CD4-positive, alpha-beta T cell (primary cell): Measurements from ENCODE around the gene ZNF79. TPM values are rescaled to one million over a fixed set of nuclear protein-coding genes. Genes with fewer than 3 reads are reported as not detected.

Experiments
- ATAC-seq: fragments of 200-7000 bp; cut with Tn5 transposase; one replicate; pipeline ENCODE4 v1.10.0; 2022; ENCODE audit warnings: mild to moderate bottlenecking; ENCODE audit not compliant: poor library complexity
- CTCF ChIA-PET: fragments of 350-600 bp; sonication (Branson Sonifier 250); formaldehyde crosslinking; loops from one replicate; lab custom pipeline; 2021; ENCODE audit warnings: antibody characterized with exemption, inconsistent platforms; lab: Charles Lee
- POLR2A ChIA-PET: fragments of 350-600 bp; sonication (Branson Sonifier 250); formaldehyde crosslinking; loops from one replicate; lab custom pipeline; 2021; ENCODE audit warnings: antibody characterized with exemption, inconsistent platforms; lab: Charles Lee
- DNase-seq, 14 experiments: peaks; one replicate each; pipeline ENCODE4 v3.0.0-alpha.2; 2013 to 2020; ENCODE audit warnings: mixed read lengths in 2 of 14
- H3K27ac ChIP-seq, 2 donors: one replicate each; pipeline versions ENCODE4 v1.5.1 to v1.7.0; 2013; ENCODE audit warnings: low read length in 2 of 2, low read depth in 1 of 2, mild to moderate bottlenecking in 1 of 2
- H3K27me3 ChIP-seq, 2 experiments: 1 replicate in 1 of 2; 2 replicates in 1 of 2; pipeline versions ENCODE4 v1.6.1 to v1.7.0; 2013; ENCODE audit warnings: low read length in 2 of 2, control low read depth in 1 of 2, mild to moderate bottlenecking in 1 of 2, moderate library complexity in 1 of 2; ENCODE audit not compliant: insufficient read depth in 2 of 2, control insufficient read depth in 1 of 2
- H3K36me3 ChIP-seq: one replicate; pipeline ENCODE4 v1.6.1; 2013; ENCODE audit warnings: low read length, control low read depth; ENCODE audit not compliant: insufficient read depth
- H3K4me1 ChIP-seq: one replicate; pipeline ENCODE4 v1.6.1; 2013; ENCODE audit warnings: low read length, control low read depth; ENCODE audit not compliant: insufficient read depth
- H3K4me3 ChIP-seq: one replicate; pipeline ENCODE4 v1.5.1; 2013; ENCODE audit warnings: mild to moderate bottlenecking, low read length, moderate library complexity
- H3K9me3 ChIP-seq, 2 experiments: 1 replicate in 1 of 2; 2 replicates in 1 of 2; pipeline versions ENCODE4 v1.6.1 to v1.7.0; 2013; ENCODE audit warnings: low read length in 2 of 2, mild to moderate bottlenecking in 2 of 2, control low read depth in 1 of 2, moderate library complexity in 1 of 2; ENCODE audit not compliant: control insufficient read depth in 1 of 2, insufficient read depth in 1 of 2
- H3K27ac Mint-ChIP-seq: one replicate; pipeline ENCODE4 v1.8.0; 2020; ENCODE audit warnings: mixed read lengths
- H3K27me3 Mint-ChIP-seq: one replicate; pipeline ENCODE4 v1.8.0; 2021; ENCODE audit warnings: mixed read lengths
- H3K36me3 Mint-ChIP-seq: one replicate; pipeline ENCODE4 v1.8.0; 2021; ENCODE audit warnings: low read depth, mixed read lengths
- H3K4me1 Mint-ChIP-seq: one replicate; pipeline ENCODE4 v1.8.0; 2021; ENCODE audit warnings: low read depth, mixed read lengths
- H3K4me3 Mint-ChIP-seq: one replicate; pipeline ENCODE4 v1.8.0; 2020; ENCODE audit warnings: mild to moderate bottlenecking, mixed read lengths
- H3K9me3 Mint-ChIP-seq: one replicate; pipeline ENCODE4 v1.8.0; 2020; ENCODE audit warnings: mixed read lengths
- CTCF ChIP-seq: fragments of 200-600 bp; IDR thresholded peaks from one replicate; pipeline ENCODE4 v1.8.0; 2022; ENCODE audit warnings: antibody characterized with exemption, mild to moderate bottlenecking
- intact Hi-C, 2 experiments: fragments of 100-400 bp; cut with DNase I in 1 of 2; cut with micrococcal nuclease in 1 of 2; formaldehyde crosslinking; loops; one replicate each; pipeline versions ENCODE4 v1.15.1 to v1.9.0; 2023 to 2025; cut with DNase I, micrococcal nuclease
- total RNA-seq, 174 experiments: library from RNA in 2 of 174; stranded (reverse) in 2 of 174; gene quantifications; one replicate each; pipeline ENCODE4 v1.2.3 and lab custom pipeline; 2021 to 2026

The ZNF79 gene
- total RNA-seq, 2 experiments from 2014 or later: 4.3 to 4.9 TPM

- H3K4me1 ChIP-seq: peaks cover 37% of the 10 kb centered on the region
- TF ChIP-seq CTCF: no peak
- ATAC-seq (no peak), DNase-seq (no peak)
- CTCF ChIA-PET: interaction anchor here (1.4 kb wide), 1 partner anchor 27 kb away, joined by 8 read pairs; the partner anchor contains the start of genes LRSAM1 and RPL12
- H3K27me3 ChIP-seq: no peaks in the 10 kb centered on the region
- peak overlapping the region; percentile 99 for H3K4me3 Mint-ChIP-seq
- peak overlapping the region; percentile 93 for H3K4me3 ChIP-seq
- H3K27ac Mint-ChIP-seq: peak overlapping the region; percentile 90
- H3K4me1 Mint-ChIP-seq: peaks cover 45% of the 10 kb centered on the region
- POLR2A ChIA-PET: interaction anchor here (0.7 to 3.6 kb wide), 8 partner anchors 9 to 347 kb away, joined by 3 to 31 read pairs (median 3); partner anchors contain the start of genes LRSAM1 and RPL12
- intact Hi-C loops: loop anchor here in 1 of 2 experiments (2.0 to 10.0 kb wide), 3 partner anchors 27 to 509 kb away; partner anchors contain the start of genes RALGPS1 and SLC2A8
- H3K36me3 Mint-ChIP-seq: peaks cover 36% of the 10 kb centered on the region
- H3K27ac ChIP-seq: peak overlapping the region; percentile 37 to 63
- no peaks in the 10 kb centered on the region for H3K27me3 Mint-ChIP-seq
- no peaks in the 10 kb centered on the region for H3K9me3 Mint-ChIP-seq
- H3K36me3 ChIP-seq: peaks cover 3% of the 10 kb centered on the region
- H3K9me3 ChIP-seq: no peaks in the 10 kb centered on the region
Measured at GRCh38 chr9:127423476-127423933, 677 bp upstream of the ZNF79 start.

GRCh38 chr9:127424676-127424999 lies 456 bp downstream of the ZNF79 start:
- peaks cover 45% of the 10 kb centered on the region for H3K4me1 Mint-ChIP-seq

GRCh38 chr9:127426756-127427155 lies 2.6 kb downstream of the ZNF79 start:
- DNase-seq (peak in 2 of 14 experiments; percentile 11 to 29), ATAC-seq (no peak)
- no peaks in the 10 kb centered on the region for H3K27me3 ChIP-seq
- H3K27me3 Mint-ChIP-seq: no peaks in the 10 kb centered on the region
- peaks cover 55% of the 10 kb centered on the region for H3K4me1 Mint-ChIP-seq
- H3K9me3 ChIP-seq: no peaks in the 10 kb centered on the region
- H3K36me3 Mint-ChIP-seq: peaks cover 63% of the 10 kb centered on the region
- H3K27ac Mint-ChIP-seq: no peak overlapping the region
- TF ChIP-seq CTCF: no peak
- peaks cover 30% of the 10 kb centered on the region for H3K36me3 ChIP-seq
- CTCF ChIA-PET: no interaction called here
- peak overlapping the region; percentile 73 for H3K4me3 Mint-ChIP-seq
- H3K4me3 ChIP-seq: no peak overlapping the region
- peaks cover 31% of the 10 kb centered on the region for H3K4me1 ChIP-seq
- POLR2A ChIA-PET: no interaction called here
- intact Hi-C loops: loop anchor here in 1 of 2 experiments (10.0 kb wide), 1 partner anchor 512 kb away; the partner anchor contains the start of gene RALGPS1
- H3K9me3 Mint-ChIP-seq: no peaks in the 10 kb centered on the region
- H3K27ac ChIP-seq: no peak overlapping the region

More at GRCh38 chr9:127424676-127424999, 456 bp downstream of the ZNF79 start:
- H3K27me3 Mint-ChIP-seq: no peaks in the 10 kb centered on the region
- ChIA-PET POLR2A (interaction anchor here (1.8 to 3.6 kb wide), 2 partner anchors 26 to 31 kb away, joined by 6 to 31 read pairs; partner anchors contain the start of genes LRSAM1 and RPL12), CTCF (interaction anchor here (0.7 to 1.4 kb wide), 3 partner anchors 17 to 28 kb away, joined by 3 to 8 read pairs (median 4); partner anchors contain the start of genes LRSAM1, RPL12 and SLC2A8)
- Histone ChIP-seq H3K4me3 (peak overlapping the region; percentile 93), H3K27ac (peak overlapping the region; percentile 63 to 78), H3K9me3 (no peaks in the 10 kb centered on the region), H3K4me1 (peaks cover 31% of the 10 kb centered on the region), H3K36me3 (peaks cover 14% of the 10 kb centered on the region), H3K27me3 (no peaks in the 10 kb centered on the region)
- no peak for TF ChIP-seq CTCF
- H3K9me3 Mint-ChIP-seq: no peaks in the 10 kb centered on the region
- peak overlapping the region; percentile 90 for H3K27ac Mint-ChIP-seq
- H3K4me3 Mint-ChIP-seq: peak overlapping the region; percentile 99
- intact Hi-C loops: loop anchor here (1.0 to 10.0 kb wide), 6 partner anchors 26 to 510 kb away; partner anchors contain the start of genes LRSAM1 (in 2 of the 2), RPL12 (in 2 of the 2) and RALGPS1 (in 1 of the 2)
- H3K36me3 Mint-ChIP-seq: peaks cover 44% of the 10 kb centered on the region
- peak in 12 of 14 experiments; percentile 18 to 67 (median 32) for DNase-seq
- ATAC-seq: peak; percentile 68
